Spleen (tissue), 11 donors: Measurements from ENCODE around the gene BABAM2. TPM values are rescaled to one million over a fixed set of nuclear protein-coding genes. Genes with fewer than 3 reads are reported as not detected.
"Not testable (repeated sequence)": the region's sequence is repeated elsewhere in the genome, so short reads cannot be mapped to it uniquely, and the experiment has no call there.

ENCODE experiments used
- DNase-seq: peaks from one replicate; pipeline ENCODE4 v3.0.0-alpha.2; 2020
- H3K27ac ChIP-seq, 8 donors: fragments of 200-600 bp; sonication (generic) in 7 of 8; 1 replicate in 4 of 8; 2 replicates in 4 of 8; pipeline versions ENCODE4 v1.5.0 to v1.8.0; 2016 to 2021; ENCODE audit warnings: inconsistent platforms in 4 of 8, mild to moderate bottlenecking in 4 of 8, moderate library complexity in 1 of 8
- H3K27me3 ChIP-seq, 7 donors: fragments of 200-600 bp; sonication (generic) in 6 of 7; replicated peaks in 1 of 7; 1 replicate in 4 of 7; 2 replicates in 3 of 7; pipeline versions ENCODE4 v1.5.0 to v1.8.0; 2016 to 2021; ENCODE audit warnings: inconsistent platforms in 3 of 7, mild to moderate bottlenecking in 1 of 7
- H3K36me3 ChIP-seq, 6 donors: fragments of 200-600 bp; sonication (generic) in 5 of 6; 1 replicate in 4 of 6; 2 replicates in 2 of 6; pipeline versions ENCODE4 v1.5.0 to v1.8.0; 2016 to 2021; ENCODE audit warnings: inconsistent platforms in 2 of 6
- H3K4me1 ChIP-seq, 6 donors: fragments of 200-600 bp; sonication (generic) in 5 of 6; 1 replicate in 3 of 6; 2 replicates in 3 of 6; pipeline versions ENCODE4 v1.5.0 to v1.8.0; 2016 to 2021; ENCODE audit warnings: inconsistent platforms in 3 of 6
- H3K4me3 ChIP-seq, 8 donors: fragments of 200-600 bp; sonication (generic) in 7 of 8; 1 replicate in 4 of 8; 2 replicates in 4 of 8; pipeline versions ENCODE4 v1.5.0 to v1.8.0; 2016 to 2021; ENCODE audit warnings: inconsistent platforms in 4 of 8, mild to moderate bottlenecking in 4 of 8, moderate library complexity in 2 of 8
- H3K9me3 ChIP-seq, 8 donors: fragments of 200-600 bp; sonication (generic) in 7 of 8; 1 replicate in 4 of 8; 2 replicates in 4 of 8; pipeline versions ENCODE4 v1.5.0 to v1.8.0; 2016 to 2021; ENCODE audit warnings: inconsistent platforms in 4 of 8
- POLR2A ChIP-seq, 3 donors: fragments of 450-650 bp; IDR thresholded peaks; one replicate each; pipeline ENCODE4 v1.5.1; 2017; ENCODE audit warnings: antibody characterized with exemption in 3 of 3, mild to moderate bottlenecking in 1 of 3
- POLR2AphosphoS5 ChIP-seq, 3 donors: sonication (generic); formaldehyde crosslinking; IDR thresholded peaks; one replicate each; pipeline ENCODE4 v1.5.1; 2017; ENCODE audit warnings: antibody characterized with exemption in 3 of 3
- WGBS, 5 donors: extraction: QIAGEN DNeasy Blood & Tissue Kit in 3 of 5; methylation state at CpG; one replicate each; pipeline versions ENCODE4 v1.1.5 to v1.1.7; 2013 to 2018; 5-methylcytosine and 5-hydroxymethylcytosine counted together
- intact Hi-C: fragments of 100-400 bp; cut with DNase I; formaldehyde crosslinking; loops from one replicate; pipeline ENCODE4 v1.15.0; 2023; ENCODE audit warnings: low total_unique reads
- polyA plus RNA-seq, 3 donors: library from polyadenylated mRNA; stranded (reverse); fragments of 200-250 nt; gene quantifications; one replicate each; pipeline ENCODE4 v1.2.1, GENCODE V29; 2013
- total RNA-seq, 7 donors: library from RNA; depleted of rRNA in 3 of 7; stranded (reverse); fragments of >200 nt in 3 of 7; fragmentation: NEBNext Ultra II Directional in 4 of 7; extraction: Animal tissue kit (Norgen Biotek cat#: 25700) in 4 of 7; gene quantifications; one replicate each; pipeline versions ENCODE4 v1.1.0 to v1.2.1, GENCODE V29; 2016 to 2021
- TF ChIP-seq, protein P1 (sequence below), 11 experiments: fragments of 200-600 bp in 7 of 11; fragments of 450-650 bp in 4 of 11; sonication (generic) in 4 of 11; IDR thresholded peaks in 8 of 11; conservative IDR thresholded peaks in 3 of 11; 1 replicate in 7 of 11; 2 replicates in 4 of 11; pipeline versions ENCODE4 v1.4.0 to v1.8.0; 2016 to 2021; ENCODE audit warnings: antibody characterized with exemption in 11 of 11, inconsistent platforms in 4 of 11, mild to moderate bottlenecking in 1 of 11
- donor health status: healthy with polysubstance abuse.
- donor health status: DM: no; HTN: no; CAD: no; lungs with moderate emphysema.
- donor health status: DM: no; HTN: no; CAD: no.
- donor health status: Bipolar disorder and iron deficiency.
- donor health status: healthy.
- donor health status: DM: no; HTN: no; CAD: no.
- donor health status: DM: yes; HTN: yes; CAD: no.

BABAM2 gene
- total and polyA plus RNA-seq, 10 donors = 16.1 to 70.1 (median 55.0) TPM

DNA sequence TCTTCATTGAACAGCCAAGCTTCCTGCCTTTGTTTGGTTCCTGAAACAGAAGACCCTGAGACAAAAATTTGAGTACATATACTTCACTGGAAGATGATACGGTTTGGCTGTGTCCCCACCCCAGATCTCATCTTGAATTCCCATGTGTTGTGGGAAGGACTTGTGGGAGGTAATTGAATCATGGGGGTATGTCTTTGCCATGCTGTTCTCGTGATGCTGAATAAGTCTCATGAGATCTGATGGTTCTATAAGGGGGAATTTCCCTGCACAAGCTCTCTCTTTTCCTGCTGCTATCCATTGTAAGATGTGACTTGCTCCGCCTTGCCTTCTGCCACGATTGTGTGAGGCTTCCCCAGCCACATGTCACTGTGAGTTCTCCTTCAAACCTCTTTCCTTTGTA is 76.5 kb downstream of the BABAM2 start:
- Histone ChIP-seq H3K36me3 (peaks cover 0 to 19% (median 0%) of the 10 kb centered on the region in 6 donors), H3K27me3 (no peaks in the 10 kb centered on the region), H3K4me3 (no peak overlapping the region), H3K27ac (peak overlapping the region in 1 of 8 donors; percentile 28), H3K4me1 (peaks cover 0 to 37% (median 5%) of the 10 kb centered on the region in 6 donors), H3K9me3 (peaks cover 0 to 36% (median 17%) of the 10 kb centered on the region in 8 donors)
- DNase-seq = no peak
- 76 to 88% (median 77%) methylated on average over 4 of the region's 4 CpGs for WGBS, 5 donors
- intact Hi-C loops = no loop called here
- no peak for TF ChIP-seq POLR2AphosphoS5 (IDR thresholded peaks at IDR 0.05)
- no peak for TF ChIP-seq POLR2A (IDR thresholded peaks at IDR 0.05)
- TF ChIP-seq, protein P1, sequence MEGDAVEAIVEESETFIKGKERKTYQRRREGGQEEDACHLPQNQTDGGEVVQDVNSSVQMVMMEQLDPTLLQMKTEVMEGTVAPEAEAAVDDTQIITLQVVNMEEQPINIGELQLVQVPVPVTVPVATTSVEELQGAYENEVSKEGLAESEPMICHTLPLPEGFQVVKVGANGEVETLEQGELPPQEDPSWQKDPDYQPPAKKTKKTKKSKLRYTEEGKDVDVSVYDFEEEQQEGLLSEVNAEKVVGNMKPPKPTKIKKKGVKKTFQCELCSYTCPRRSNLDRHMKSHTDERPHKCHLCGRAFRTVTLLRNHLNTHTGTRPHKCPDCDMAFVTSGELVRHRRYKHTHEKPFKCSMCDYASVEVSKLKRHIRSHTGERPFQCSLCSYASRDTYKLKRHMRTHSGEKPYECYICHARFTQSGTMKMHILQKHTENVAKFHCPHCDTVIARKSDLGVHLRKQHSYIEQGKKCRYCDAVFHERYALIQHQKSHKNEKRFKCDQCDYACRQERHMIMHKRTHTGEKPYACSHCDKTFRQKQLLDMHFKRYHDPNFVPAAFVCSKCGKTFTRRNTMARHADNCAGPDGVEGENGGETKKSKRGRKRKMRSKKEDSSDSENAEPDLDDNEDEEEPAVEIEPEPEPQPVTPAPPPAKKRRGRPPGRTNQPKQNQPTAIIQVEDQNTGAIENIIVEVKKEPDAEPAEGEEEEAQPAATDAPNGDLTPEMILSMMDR (IDR thresholded peaks at IDR 0.05 in 8 of 11, conservative IDR thresholded peaks at IDR 0.05 in 3 of 11) = no peak

DNA sequence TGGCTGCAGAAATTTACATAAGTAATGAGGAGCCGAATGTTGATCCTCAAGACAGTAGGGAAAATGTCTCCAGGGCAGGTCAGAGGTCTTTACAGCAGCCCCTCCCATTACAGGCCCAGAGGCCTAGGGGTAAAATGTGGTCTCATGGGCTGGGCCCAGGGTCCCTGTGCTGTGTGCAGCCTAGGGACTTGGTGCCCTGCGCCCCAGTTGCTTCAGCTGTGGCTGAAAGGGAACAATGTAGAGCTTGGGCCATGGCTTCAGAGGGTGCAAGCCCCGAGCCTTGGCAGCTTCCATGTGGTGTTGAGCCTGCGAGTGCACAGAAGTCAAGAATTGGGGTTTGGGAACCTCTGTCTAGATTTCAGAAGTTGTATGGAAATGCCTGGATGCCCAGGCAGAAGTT is 77.5 kb downstream of the BABAM2 start:
- H3K27me3 ChIP-seq, H3K4me3 ChIP-seq, H3K27ac ChIP-seq, DNase-seq, intact Hi-C loops: not testable (repeated sequence)
- 94 to 99% (median 96%) methylated on average over 4 of the region's 4 CpGs for WGBS, 5 donors
- H3K36me3 ChIP-seq = peaks cover 0 to 19% (median 0%) of the 10 kb centered on the region in 6 donors
- H3K4me1 ChIP-seq = peaks cover 0 to 39% (median 7%) of the 10 kb centered on the region in 6 donors
- peaks cover 0 to 36% (median 17%) of the 10 kb centered on the region in 8 donors for H3K9me3 ChIP-seq

DNA sequence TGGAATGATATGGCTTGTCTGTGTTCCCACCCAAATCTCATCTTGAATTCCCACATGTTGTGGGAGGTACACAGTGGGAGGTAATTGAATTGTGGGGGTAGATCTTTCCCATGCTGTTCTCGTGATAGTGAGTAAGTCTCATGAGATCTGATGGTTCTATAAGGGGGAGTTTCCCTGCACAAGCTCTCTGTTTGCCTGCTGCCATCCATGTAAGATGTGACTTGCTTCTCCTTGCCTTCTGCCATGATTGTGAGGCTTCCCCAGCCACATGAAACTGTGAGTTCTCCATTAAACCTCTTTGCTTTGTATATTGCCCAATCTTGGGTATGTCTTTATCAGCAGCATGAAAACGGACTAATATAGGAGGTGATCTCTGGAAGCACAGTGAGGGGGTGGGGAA is 78.4 kb downstream of the BABAM2 start:
- Histone ChIP-seq H3K4me1 (peaks cover 0 to 39% (median 7%) of the 10 kb centered on the region in 6 donors), H3K36me3 (peaks cover 0 to 19% (median 0%) of the 10 kb centered on the region in 6 donors), H3K9me3 (peaks cover 0 to 34% (median 17%) of the 10 kb centered on the region in 8 donors)
- DNase-seq, H3K27ac ChIP-seq, H3K4me3 ChIP-seq, intact Hi-C loops, H3K27me3 ChIP-seq: not testable (repeated sequence)
- 90 to 99% (median 96%) methylated on average over 2 of the region's 2 CpGs for WGBS, 5 donors

DNA sequence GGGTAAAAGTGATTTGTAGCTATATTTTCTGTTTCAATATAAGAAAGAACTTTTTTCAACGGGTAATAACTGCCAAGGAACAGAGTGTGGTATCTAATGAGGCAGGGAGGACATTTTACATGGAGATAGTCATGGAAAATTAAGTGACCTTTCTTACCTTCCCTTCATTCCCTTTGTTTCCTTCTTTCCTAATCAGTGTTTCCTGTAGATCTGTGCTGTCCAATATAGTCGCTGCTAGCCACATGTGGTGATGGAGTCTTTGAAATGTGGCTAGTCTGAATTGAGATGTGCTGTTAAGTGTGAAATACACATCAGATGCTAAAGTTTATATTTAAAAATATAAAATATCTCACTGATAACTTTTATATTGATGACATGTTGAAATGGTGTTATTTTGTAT is 81.8 kb downstream of the BABAM2 start:
- peaks cover 0 to 19% (median under 1%) of the 10 kb centered on the region in 6 donors for H3K4me1 ChIP-seq
- peaks cover 0 to 25% (median 17%) of the 10 kb centered on the region in 8 donors for H3K9me3 ChIP-seq
- TF ChIP-seq POLR2A (IDR thresholded peaks at IDR 0.05) (no peak), POLR2AphosphoS5 (IDR thresholded peaks at IDR 0.05) (no peak)
- TF ChIP-seq, protein P1 (IDR thresholded peaks at IDR 0.05 in 8 of 11, conservative IDR thresholded peaks at IDR 0.05 in 3 of 11) = no peak
- no peak overlapping the region for H3K27ac ChIP-seq
- whole genome bisulfite sequencing, 5 donors = 58 to 76% (median 75%) methylated on average over 2 of the region's 2 CpGs
- H3K27me3 ChIP-seq = no peaks in the 10 kb centered on the region
- no peak for DNase-seq
- H3K4me3 ChIP-seq = no peak overlapping the region
- intact Hi-C loops = no loop called here
- H3K36me3 ChIP-seq = peaks cover 0 to 19% (median 0%) of the 10 kb centered on the region in 6 donors

DNA sequence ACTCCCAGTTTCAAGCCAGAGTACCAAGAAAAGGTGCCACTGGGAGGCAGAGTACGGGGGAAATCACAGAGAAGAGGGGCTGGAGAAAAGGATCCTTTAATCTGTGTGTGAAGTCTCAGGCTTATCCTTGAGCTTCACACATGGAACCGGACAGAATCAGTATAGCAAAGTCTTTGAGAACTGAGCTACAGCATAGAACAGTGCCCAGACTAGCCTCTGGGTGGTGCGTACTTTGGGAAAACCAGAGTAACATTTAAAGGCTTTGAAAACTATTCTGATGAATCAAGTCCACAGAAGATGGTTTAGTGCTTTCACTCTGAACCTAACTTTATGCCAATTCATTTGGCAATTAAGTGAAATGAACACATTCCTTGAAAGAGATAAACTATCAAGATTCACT is 83.1 kb downstream of the BABAM2 start:
- 88 to 98% (median 93%) methylated on average over 3 of the region's 3 CpGs for WGBS, 5 donors
- H3K9me3 ChIP-seq = peaks cover 0 to 14% (median 8%) of the 10 kb centered on the region in 8 donors

More for the DNA sequence above, 83.1 kb downstream of the BABAM2 start:
- H3K27ac ChIP-seq = no peak overlapping the region
- no peak for DNase-seq
- TF ChIP-seq POLR2A (IDR thresholded peaks at IDR 0.05) (no peak), POLR2AphosphoS5 (IDR thresholded peaks at IDR 0.05) (no peak)
- TF ChIP-seq, protein P1 (IDR thresholded peaks at IDR 0.05 in 8 of 11, conservative IDR thresholded peaks at IDR 0.05 in 3 of 11) = no peak
- H3K4me3 ChIP-seq = no peak overlapping the region
- peaks cover 0 to 7% (median 0%) of the 10 kb centered on the region in 6 donors for H3K36me3 ChIP-seq
- intact Hi-C loops = no loop called here
- no peaks in the 10 kb centered on the region for H3K27me3 ChIP-seq
- peaks cover 0 to 17% (median 0%) of the 10 kb centered on the region in 6 donors for H3K4me1 ChIP-seq
